RCC 7860 (cell line): ENCODE data around the gene JAKMIP2.
"Not testable (repeated sequence)": the region's sequence is repeated elsewhere in the genome, so short reads cannot be mapped to it uniquely, and the experiment has no call there.

Experiments
- DNase-seq: peaks from one replicate; pipeline ENCODE4 v3.0.0-alpha.2; 2015; ENCODE audit warnings: low spot score
- FAIRE-seq: peaks from 2 replicates; lab custom pipeline; 2012; peaks lifted over from hg19 to GRCh38; lab: Jason Lieb, UNC

The JAKMIP2 gene

GRCh38 chr5:147750065-147750464 lies 32.5 kb downstream of the JAKMIP2 start:
- FAIRE-seq, result no peak
- no peak for DNase-seq

- DNase-seq (no peak), FAIRE-seq (no peak)
Observed at GRCh38 chr5:147748590-147748989, 33.9 kb downstream of the JAKMIP2 start.

DNA sequence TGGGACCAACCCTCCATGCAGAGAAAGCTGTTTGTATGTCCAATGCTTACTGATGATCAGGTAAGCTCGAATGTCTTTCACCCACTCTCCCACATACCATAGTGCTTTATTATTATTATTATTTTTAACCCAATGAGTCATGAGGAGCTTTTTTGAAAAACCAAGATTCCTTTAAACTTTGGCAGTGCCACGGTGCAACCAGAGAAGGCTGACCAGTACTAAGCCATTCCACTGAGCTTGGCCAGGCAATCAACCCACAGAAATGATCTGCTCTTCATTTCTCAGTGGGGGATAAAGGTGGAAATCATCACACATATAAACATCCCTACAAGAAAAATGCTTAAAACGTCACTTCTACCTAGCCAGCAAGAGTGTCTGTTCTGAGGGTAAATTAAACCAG lies 35.5 kb downstream of the JAKMIP2 start:
- FAIRE-seq (no peak), DNase-seq (no peak)

GRCh38 chr5:147743678-147744374 lies 38.7 kb downstream of the JAKMIP2 start:
- FAIRE-seq (no peak), DNase-seq (no peak)

GRCh38 chr5:147743012-147743411 lies 39.5 kb downstream of the JAKMIP2 start:
- FAIRE-seq, result no peak
- no peak for DNase-seq

- FAIRE-seq (no peak), DNase-seq (no peak)
Observed at GRCh38 chr5:147742151-147742550, 40.4 kb downstream of the JAKMIP2 start.

DNA sequence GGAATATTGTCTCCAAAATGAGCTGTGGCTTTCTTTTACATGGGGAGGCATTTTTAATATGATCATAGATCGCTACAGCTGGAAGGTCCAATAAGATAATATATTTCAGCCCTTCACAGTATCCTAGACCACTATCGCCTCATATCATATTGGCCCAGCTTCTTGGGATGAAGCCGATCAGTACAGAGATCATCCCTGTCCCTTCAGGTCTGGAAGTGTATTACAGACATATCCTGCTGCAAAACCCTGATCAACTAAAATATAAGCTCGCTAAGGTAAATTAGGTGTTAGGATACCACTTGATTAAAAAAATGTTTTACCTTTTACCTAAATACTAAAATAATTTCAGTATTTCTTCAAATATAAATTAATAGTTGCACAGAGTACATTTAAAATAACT lies 41.7 kb downstream of the JAKMIP2 start:
- DNase-seq (no peak), FAIRE-seq (no peak)

- FAIRE-seq, result no peak
- DNase-seq, result no peak
Observed at GRCh38 chr5:147737921-147738320, 44.6 kb downstream of the JAKMIP2 start.

DNA sequence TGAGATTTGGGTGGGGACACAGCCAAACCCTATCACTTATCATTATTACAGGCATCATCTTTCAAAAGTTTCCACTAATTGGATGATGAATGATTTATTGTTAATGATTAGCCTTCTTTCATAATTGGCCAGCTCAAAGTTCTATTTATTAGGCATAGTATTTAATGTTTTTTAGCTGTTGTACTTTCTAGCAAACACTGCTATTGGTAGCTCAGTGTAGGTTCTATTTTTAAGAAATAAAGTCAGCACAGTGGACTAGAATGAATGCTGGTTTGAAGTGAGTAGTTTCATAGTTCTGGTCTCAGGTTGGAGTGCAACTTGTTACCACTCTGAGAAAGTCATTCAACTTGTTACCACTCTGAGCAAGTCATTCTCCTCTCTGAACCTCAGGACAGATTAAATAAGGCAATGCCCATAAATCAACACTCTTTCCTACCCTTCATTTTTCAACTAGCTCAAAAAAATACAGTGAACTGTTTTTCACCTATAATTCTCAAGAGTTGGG lies 46.9 kb downstream of the JAKMIP2 start:
- FAIRE-seq (no peak), DNase-seq (no peak)

DNA sequence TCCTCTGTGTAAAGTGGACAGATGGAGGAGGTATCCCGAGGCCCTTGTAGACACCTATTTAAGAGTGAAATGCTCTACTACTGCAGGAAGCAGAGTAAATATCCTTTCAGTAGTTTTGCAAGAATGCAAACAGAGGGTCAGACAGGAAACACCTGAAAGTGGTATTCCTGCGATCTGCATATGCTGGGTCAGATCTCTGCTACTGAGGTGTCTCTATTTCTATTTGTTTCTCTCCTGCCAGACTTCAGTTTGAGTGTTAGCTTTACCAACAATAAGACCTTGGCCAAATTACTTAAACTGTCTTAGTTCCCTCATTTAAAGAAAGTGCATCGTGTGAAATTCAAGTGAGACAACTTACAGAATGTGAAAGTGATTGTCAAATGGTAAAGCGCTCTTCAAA lies 47.6 kb downstream of the JAKMIP2 start:
- no peak for DNase-seq
- FAIRE-seq, result no peak

DNA sequence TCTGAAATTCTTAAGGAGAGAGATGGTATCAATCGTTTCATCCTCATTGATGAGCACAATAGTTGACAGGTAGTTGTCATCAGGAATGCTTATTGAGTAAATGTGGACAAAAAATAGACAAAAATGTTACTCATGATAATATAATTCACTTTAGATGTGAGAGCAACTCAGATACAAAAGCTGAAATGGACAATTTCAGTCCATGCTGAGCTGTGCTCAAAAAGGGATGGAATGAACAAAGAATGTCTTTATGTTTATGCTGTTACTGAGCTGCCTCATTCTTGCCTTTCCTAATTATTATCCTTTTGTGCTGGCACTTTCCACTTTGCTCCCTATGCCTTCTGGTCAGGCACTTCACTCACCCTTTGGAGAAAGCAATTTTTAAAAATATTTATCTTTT lies 49.5 kb downstream of the JAKMIP2 start:
- FAIRE-seq (no peak), DNase-seq (no peak)

DNA sequence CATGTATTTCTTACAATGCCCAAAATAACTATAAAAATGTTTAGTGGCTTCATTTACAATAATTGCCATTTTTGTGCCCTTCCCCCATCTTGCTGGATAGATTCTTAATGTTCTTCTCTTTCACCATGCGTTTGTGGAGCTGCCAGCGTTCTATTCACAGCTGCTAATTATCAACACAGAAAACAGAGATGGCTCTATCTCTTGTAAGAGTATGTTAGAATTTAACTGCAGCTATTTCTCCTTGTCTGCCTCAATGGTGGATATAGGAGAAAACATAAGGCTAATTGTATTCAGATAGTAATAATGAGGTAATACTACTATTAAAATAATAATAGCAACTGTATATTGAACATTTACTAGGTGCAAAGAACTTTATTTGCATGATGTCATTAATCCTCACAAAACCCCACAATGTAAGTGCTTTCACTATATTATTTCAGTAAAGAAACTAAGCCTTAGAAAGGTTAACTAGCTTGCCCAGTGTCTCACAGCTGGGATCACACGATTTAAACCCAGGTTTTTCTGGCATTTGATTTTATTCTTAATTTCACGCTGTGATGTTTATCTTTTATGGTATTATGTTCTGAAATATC lies 50.1 kb downstream of the JAKMIP2 start:
- no peak for DNase-seq
- no peak for FAIRE-seq

GRCh38 chr5:147731431-147732290 lies 50.9 kb downstream of the JAKMIP2 start:
- no peak for DNase-seq
- FAIRE-seq, result no peak

DNA sequence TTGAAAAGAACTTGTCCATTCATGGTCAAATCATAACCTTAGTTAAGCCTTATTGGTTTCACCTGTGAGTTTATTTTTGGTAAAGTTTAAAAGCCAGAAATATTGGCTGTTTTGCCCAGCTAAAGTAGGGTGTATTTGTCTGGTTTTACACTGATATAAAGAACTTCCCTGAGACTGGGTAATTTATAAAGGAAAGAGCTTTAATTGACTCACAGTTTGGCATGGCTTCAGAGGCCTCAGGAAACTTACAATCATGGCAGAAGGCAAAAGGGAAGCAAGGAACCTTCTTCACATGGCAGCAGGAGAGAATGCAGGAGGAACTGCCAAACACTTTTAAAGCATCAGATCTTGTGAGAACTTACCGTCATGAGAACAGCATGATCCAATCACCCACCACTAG lies 55.3 kb downstream of the JAKMIP2 start:
- DNase-seq (no peak), FAIRE-seq (no peak)

DNA sequence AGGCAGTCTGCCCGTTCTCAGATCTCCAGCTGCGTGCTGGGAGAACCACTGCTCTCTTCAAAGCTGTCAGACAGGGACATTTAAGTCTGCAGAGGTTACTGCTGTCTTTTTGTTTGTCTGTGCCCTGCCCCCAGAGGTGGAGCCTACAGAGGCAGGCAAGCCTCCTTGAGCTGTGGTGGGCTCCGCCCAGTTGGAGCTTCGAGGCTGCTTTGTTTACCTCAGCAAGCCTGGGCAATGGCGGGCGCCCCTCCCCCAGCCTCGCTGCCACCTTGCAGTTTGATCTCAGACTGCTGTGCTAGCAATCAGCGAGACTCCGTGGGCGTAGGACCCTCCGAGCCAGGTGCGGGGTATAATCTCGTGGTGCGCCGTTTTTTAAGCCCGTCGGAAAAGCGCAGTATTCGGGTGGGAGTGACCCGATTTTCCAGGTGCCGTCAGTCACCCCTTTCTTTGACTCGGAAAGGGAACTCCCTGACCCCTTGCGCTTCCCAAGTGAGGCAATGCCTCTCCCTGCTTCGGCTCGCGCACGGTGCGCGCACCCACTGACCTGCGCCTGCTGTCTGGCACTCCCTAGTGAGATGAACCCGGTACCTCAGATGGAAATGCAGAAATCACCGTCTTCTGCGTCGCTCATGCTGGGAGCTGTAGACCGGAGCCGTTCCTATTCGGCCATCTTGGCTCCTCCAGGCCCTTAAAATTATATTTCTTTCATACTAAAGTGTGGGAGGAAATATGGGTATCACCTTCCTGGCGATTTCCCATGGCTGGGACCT lies 61.2 kb downstream of the JAKMIP2 start:
- FAIRE-seq, DNase-seq: not testable (repeated sequence)

DNA sequence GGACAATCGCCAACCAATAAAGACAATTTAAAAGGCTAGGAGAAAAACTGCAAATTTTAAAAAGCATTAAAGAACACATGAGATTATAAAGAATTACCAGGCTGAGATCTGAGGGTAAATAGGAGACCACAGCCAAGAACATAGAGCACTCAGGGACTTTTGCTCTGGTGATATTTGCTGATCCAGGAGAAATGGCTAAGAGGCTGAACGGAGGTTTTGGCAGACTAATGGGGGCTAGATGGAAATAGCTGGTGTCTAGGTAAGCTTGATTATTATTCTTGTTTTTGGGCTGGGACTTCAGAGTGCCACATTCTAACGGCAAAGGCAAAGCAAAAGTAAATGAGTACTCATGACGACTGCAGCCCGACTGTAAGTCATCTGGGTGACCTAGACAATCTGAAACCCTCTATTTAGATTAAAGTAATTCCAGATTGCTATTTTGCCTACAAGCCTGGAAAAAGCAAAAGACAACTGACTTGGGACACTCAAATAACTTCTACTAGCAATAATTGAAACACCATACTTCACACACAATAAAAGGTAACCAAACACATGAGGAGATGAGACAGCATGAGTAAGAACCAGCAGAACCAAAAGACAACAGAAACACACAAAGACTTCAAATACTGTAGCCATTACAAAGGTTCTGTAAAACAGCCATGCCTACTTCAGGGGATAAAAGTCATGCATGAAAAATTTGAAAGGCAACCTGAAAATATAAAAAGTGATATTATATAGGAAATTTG lies 68.8 kb downstream of the JAKMIP2 start:
- no peak for FAIRE-seq
- no peak for DNase-seq

DNA sequence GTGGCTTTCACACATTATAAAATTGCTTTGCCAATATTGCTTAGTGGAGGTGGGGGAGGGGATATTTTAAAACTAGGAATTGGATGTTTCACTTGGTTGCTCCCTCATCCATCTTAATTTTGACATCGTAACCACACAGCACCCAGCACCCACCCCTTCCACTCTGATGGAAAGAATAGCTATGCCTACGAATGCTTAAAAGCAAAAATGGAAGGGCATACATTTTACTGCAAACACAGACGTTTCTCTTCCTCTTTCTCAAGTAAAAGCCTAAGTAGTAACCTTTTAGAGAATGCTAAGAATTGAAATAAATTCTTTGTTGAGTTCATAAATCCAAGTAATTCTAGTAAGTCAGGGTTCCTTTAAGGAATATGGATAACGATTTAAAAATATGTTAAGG lies 69.9 kb downstream of the JAKMIP2 start:
- no peak for FAIRE-seq
- DNase-seq, result no peak

- no peak for DNase-seq
- FAIRE-seq, result no peak
Observed at GRCh38 chr5:147712019-147712418, 70.5 kb downstream of the JAKMIP2 start.

- no peak for FAIRE-seq
- no peak for DNase-seq
Observed at GRCh38 chr5:147711019-147711418, 71.5 kb downstream of the JAKMIP2 start.

DNA sequence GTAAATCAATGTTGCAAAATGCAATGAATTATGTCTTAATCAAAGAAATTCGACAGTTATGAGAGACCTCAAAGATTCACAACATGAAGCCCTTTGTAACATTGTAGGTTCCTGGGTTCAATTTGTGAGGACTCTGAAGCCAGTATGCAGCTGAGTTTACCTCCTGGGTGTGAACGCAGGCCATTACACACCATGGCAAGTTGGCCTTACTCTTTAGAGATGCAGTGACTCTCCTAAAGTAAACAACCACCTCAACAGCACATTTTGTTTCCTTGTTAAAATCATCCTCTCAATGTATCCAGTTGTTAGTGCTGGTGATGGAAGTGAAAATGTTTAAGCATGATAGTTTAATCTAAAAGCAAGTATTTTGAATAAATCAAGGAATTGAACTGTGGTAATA lies 73.8 kb downstream of the JAKMIP2 start:
- no peak for DNase-seq
- no peak for FAIRE-seq
